GM06990 (cell line): Measurements from ENCODE around the gene RASD1.

ENCODE experiments used
- DNase-seq: peaks from one replicate; pipeline ENCODE4 v3.0.0-alpha.2; 2011; ENCODE audit not compliant: insufficient read length; ENCODE audit errors: extremely low read depth
- H3K27me3 ChIP-seq: replicated peaks from 2 replicates; pipeline ENCODE4 v1.6.0; 2011; ENCODE audit warnings: low read length; ENCODE audit not compliant: control insufficient read depth, insufficient read depth
- H3K36me3 ChIP-seq: 2 replicates; pipeline ENCODE4 v1.5.1; 2011; ENCODE audit warnings: low read length; ENCODE audit not compliant: control insufficient read depth, insufficient read depth
- H3K4me3 ChIP-seq: replicated peaks from 2 replicates; pipeline ENCODE4 v1.5.1; 2011; ENCODE audit warnings: low read depth, mild to moderate bottlenecking, control low read depth, low read length
- TF ChIP-seq, protein P1 (sequence below): IDR thresholded peaks from 2 replicates; pipeline ENCODE4 v1.5.1; 2011; ENCODE audit warnings: low read length, control low read depth, mild to moderate bottlenecking, inconsistent platforms; ENCODE audit not compliant: insufficient read depth, poor library complexity, severe bottlenecking

RASD1 gene

DNA sequence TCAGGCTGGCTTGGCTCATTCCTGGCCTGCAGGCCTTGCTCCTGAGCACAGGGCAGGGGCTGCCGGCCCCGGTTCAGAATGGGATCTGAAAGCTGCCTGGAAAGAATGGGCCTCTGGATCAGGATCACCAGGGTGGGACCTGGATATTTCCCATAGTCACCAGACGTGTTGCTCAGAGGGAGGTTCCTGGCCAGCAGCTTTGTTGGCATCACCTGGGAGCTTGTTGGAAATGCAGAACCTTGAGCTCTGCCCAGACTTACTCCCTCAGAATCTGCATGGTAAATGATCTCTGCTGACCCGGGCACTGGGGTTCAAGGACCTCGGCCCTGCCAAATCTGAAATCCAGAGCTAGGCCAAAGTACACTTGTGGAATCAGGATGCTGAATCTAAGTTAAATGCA lies 48.9 kb downstream of the RASD1 start:
- TF ChIP-seq, protein P1, sequence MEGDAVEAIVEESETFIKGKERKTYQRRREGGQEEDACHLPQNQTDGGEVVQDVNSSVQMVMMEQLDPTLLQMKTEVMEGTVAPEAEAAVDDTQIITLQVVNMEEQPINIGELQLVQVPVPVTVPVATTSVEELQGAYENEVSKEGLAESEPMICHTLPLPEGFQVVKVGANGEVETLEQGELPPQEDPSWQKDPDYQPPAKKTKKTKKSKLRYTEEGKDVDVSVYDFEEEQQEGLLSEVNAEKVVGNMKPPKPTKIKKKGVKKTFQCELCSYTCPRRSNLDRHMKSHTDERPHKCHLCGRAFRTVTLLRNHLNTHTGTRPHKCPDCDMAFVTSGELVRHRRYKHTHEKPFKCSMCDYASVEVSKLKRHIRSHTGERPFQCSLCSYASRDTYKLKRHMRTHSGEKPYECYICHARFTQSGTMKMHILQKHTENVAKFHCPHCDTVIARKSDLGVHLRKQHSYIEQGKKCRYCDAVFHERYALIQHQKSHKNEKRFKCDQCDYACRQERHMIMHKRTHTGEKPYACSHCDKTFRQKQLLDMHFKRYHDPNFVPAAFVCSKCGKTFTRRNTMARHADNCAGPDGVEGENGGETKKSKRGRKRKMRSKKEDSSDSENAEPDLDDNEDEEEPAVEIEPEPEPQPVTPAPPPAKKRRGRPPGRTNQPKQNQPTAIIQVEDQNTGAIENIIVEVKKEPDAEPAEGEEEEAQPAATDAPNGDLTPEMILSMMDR = no peak
- Histone ChIP-seq H3K4me3 (no peak overlapping the region), H3K27me3 (no peaks in the 10 kb centered on the region; the same call in none of the 2 replicates), H3K36me3 (no peaks in the 10 kb centered on the region)
- DNase-seq = no peak

DNA sequence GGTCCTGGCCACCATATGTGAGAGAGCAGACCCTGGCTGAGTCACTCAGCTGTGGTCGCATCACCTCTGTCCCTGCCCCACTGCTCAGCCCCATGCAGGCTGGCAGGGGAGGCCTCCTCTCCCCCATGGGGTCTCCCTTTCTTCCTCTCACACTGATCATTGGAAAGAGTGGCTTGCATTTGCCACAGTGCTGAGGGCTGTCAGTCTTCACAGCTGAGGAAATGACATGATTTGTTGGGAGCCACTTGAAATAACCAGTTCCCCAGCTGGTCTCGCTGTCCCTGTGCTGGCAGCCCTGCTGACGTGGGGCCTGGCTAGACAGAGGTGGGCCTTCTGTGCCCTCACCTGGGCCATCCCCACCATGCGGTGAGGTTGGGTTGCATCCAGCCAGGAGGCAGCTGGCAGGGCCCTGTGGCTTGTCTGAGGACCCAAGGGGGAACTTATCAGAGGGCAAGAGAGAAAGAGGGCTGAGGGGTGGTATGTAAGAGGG lies 49.5 kb downstream of the RASD1 start:
- no peaks in the 10 kb centered on the region; the same call in none of the 2 replicates for H3K27me3 ChIP-seq
- no peak for DNase-seq
- TF ChIP-seq, protein P1 = no peak
- no peak overlapping the region for H3K4me3 ChIP-seq
- no peaks in the 10 kb centered on the region for H3K36me3 ChIP-seq

DNA sequence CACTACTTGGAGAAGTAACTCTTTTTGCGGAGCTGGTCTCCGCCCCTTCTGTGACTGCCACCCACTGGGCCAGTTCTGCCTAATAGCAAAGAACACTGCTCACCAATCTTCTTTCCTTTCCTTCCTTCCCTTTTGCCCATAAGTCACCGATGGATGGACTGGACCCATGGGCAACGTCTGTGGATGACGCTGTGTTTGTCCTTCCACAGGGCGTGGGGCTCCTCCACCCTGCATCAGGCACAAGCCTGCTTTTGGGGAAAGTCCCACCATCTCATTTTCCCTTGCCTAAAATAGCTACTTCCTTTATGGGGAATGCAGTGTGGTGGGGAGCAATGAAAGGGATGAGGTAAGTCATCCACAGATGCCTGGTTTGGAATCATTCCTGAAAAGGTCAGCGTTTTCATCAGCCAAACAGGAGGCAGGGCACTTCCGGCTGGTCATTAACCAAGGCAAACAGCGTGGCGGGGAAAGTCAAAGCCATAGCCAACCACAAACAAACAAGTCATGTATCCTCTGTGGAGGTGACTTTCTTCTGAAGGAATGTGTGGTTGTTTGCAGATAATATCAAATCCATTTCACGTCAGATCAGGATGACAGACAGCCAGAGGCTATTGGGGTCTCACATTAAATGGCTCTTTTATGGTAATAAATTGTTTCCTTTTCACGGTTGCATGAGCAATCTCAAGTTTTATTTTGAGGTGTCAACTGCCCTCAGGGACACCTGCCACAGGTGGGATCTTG lies 50.1 kb downstream of the RASD1 start:
- Histone ChIP-seq H3K27me3 (no peaks in the 10 kb centered on the region; the same call in 1 of the 2 replicates), H3K4me3 (no peak overlapping the region), H3K36me3 (no peaks in the 10 kb centered on the region)
- no peak for DNase-seq
- TF ChIP-seq, protein P1 = no peak

DNA sequence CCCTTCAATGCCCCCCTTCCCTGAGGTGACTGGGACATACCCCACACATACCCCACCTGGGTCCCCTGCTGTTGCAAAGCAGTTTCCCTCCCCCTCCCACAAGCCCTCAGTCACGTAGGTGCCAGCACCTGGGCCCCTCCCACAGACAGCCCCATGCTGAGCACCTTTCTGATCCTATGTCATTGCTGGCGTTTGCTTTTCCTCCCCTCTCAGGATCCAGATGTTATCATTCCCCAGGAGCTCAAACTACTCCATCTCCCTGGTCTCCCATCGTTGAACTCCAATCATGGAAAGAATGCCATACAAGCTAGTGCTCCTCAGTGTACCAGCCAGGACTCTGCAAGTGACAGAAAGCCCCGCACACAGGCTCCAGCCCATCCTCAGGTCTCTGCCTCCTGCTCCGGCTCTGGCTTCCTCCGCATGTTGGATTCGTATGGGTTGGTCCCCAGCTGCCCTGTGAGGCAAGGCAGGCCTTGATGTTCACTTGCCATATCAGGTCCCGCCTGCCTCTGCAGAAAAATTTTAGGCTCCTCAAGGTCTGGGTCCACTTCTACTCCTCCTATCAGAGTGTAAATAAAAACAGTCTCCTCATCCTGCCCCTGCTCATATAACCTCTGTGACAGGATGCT lies 50.8 kb downstream of the RASD1 start:
- DNase-seq = no peak
- Histone ChIP-seq H3K4me3 (no peak overlapping the region), H3K36me3 (no peaks in the 10 kb centered on the region), H3K27me3 (no peaks in the 10 kb centered on the region; the same call in 1 of the 2 replicates)
- TF ChIP-seq, protein P1 = no peak
